Subcutaneous abdominal adipose tissue (tissue), 5 donors: ENCODE measurements around the gene STAM.
"Not testable (repeated sequence)": the region's sequence is repeated elsewhere in the genome, so short reads cannot be mapped to it uniquely, and the experiment has no call there.

ENCODE experiments used
- H3K27ac ChIP-seq: one replicate; pipeline ENCODE4 v1.7.0; 2013; ENCODE audit warnings: low read depth, mild to moderate bottlenecking, inconsistent platforms, low read length, moderate library complexity
- H3K27me3 ChIP-seq, 5 donors: one replicate each; pipeline ENCODE4 v1.7.0; 2013; ENCODE audit warnings: low read length in 5 of 5, inconsistent platforms in 1 of 5; ENCODE audit not compliant: control insufficient read depth in 5 of 5, insufficient read depth in 4 of 5
- H3K36me3 ChIP-seq, 5 donors: one replicate each; pipeline ENCODE4 v1.7.0; 2013; ENCODE audit warnings: low read length in 5 of 5; ENCODE audit not compliant: control insufficient read depth in 5 of 5, insufficient read depth in 5 of 5
- H3K4me1 ChIP-seq, 5 donors: one replicate each; pipeline ENCODE4 v1.7.0; 2013; ENCODE audit warnings: low read length in 5 of 5, mild to moderate bottlenecking in 3 of 5, moderate library complexity in 1 of 5; ENCODE audit not compliant: control insufficient read depth in 5 of 5, insufficient read depth in 5 of 5
- H3K4me3 ChIP-seq, 5 donors: one replicate each; pipeline ENCODE4 v1.7.0; 2013; ENCODE audit warnings: low read length in 5 of 5, low read depth in 1 of 5
- H3K9ac ChIP-seq, 5 donors: one replicate each; pipeline ENCODE4 v1.7.0; 2013; ENCODE audit warnings: low read length in 5 of 5, mild to moderate bottlenecking in 4 of 5, moderate library complexity in 3 of 5
- H3K9me3 ChIP-seq, 5 donors: one replicate each; pipeline ENCODE4 v1.7.0; 2013; ENCODE audit warnings: low read length in 5 of 5; ENCODE audit not compliant: control insufficient read depth in 5 of 5
- donor health status: healthy.
- donor health status: healthy.
- donor health status: healthy.
- donor health status: healthy.
- donor health status: healthy.

The STAM gene

DNA sequence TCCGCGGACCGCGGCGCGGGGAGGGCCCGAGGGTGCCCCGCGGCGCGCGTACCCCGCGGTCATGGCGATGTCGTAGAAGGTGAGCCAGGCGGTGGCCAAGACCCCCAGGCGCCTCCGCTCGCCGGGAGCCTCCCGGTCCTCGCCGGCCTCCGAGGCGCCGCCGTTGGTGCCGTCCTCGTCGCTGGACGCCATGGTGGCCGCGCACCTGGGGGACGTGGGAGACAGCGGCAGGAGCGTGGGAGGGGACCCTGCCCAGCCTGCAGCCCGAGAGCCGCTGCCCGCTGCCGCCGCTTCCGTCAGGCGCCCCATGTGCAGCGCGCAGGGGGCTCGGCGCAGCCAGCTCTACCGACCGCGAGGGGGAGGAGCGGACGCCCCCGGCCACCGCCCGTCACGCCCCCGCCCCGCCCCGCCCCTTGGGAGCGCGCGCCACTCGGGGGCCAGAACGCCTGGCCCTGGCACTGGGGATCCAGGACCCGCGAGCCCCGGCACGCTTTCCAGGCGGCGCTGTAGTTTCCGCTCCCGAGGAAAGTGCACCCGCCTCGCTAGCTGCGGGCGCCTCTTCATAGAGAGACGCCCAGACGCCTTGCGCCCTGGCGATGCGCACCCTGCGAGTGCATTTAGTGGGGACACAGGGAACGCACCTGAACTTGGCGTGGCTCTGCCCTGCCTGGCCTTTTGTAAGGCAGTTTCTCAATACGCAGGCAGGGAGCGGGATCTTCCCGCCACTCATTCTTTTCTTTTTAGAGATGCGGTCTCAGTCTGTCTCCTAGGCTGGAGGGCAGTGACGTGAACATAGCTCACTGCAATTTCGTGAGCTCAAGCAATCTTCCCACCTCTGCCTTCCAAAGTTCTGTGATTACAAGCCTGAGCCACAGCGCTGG lies 26.7 kb upstream of the STAM start, which contains the start of gene HACD1:
HACD1 (minus strand) TSS at position 344 of the 881 bp plus-strand sequence; CDS start at position 309, 35 bp downstream.
- H3K27me3 ChIP-seq = no peaks in the 10 kb centered on the region
- H3K9ac ChIP-seq = peak within 1 kb of the TSS in 4 of 5 donors; percentile 30 to 67 (median 59)
- H3K27ac ChIP-seq = peak within 1 kb of the TSS; percentile 54
- no peaks in the 10 kb centered on the region for H3K36me3 ChIP-seq
- no peaks in the 10 kb centered on the region for H3K9me3 ChIP-seq
- peaks cover 2 to 12% (median 10%) of the 10 kb centered on the region in 5 donors for H3K4me1 ChIP-seq
- H3K4me3 ChIP-seq = peak within 1 kb of the TSS; percentile 70 to 91 (median 80)

DNA sequence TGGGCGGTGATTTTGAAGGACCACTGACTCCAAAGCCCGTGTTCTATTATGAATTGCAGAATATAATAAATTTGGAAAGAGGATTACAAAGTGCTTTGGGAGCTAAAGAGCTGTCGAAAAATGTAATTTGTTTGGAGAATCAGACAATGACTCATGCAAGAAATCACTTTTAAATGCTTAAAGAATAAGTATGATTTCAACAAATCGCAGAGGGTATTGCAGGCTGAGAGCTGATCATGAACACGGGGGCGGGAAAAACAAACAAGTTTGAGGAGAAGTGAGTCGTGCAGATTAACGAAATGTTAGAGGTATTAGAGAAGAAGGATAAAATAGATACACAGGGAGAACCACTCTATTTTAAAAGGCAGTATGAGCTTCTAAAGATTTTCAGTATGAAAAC lies 21.9 kb upstream of the STAM start:
- peaks cover 0 to 7% (median 6%) of the 10 kb centered on the region in 5 donors for H3K4me1 ChIP-seq
- no peaks in the 10 kb centered on the region for H3K36me3 ChIP-seq

DNA sequence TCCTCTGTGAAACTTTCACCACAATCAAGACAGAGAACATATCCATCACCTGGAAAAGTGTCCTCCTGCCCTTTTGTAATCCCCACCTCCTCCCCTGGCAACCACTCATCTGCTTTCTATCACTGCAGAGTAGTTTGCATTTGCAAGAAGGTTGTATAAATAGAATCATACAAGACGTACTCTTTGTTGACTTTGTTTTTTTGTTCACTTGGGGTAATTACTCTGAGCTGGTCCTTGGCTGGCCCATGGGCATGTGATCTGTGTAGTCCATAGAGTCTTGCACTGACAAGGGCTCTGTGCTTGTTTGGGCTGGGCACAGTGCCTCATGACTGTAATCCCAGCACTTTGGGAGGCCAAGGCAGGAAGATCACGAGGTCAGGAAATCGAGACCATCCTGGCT lies 19.0 kb upstream of the STAM start:
- Histone ChIP-seq H3K36me3 (no peaks in the 10 kb centered on the region), H3K9ac (no peak overlapping the region), H3K9me3 (no peaks in the 10 kb centered on the region)

More for the DNA sequence above, 21.9 kb upstream of the STAM start:
- no peak overlapping the region for H3K4me3 ChIP-seq
- no peak overlapping the region for H3K9ac ChIP-seq
- H3K27ac ChIP-seq = no peak overlapping the region
- no peaks in the 10 kb centered on the region for H3K9me3 ChIP-seq
- no peaks in the 10 kb centered on the region for H3K27me3 ChIP-seq

DNA sequence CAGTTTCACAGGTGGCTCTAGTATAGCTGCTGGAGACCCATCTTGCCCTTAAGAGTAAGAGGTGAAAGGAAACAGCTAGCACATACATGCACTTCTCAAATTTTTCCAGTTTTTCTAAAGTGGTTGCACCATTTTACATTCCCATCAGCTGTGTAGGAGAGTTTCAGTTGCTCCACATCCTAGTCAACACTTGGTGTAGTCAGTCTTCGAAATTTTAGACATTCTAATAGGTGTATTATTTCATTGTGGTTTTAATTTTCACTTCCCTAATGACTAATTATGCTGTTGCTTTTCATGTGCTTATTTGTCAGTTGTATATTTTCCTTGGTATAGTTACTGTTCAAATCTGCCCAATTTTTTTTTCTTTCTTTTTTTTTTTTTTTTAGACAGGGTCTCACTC lies 17.3 kb upstream of the STAM start:
- Histone ChIP-seq H3K4me1 (no peaks in the 10 kb centered on the region), H3K9ac (no peak overlapping the region), H3K27me3 (no peaks in the 10 kb centered on the region), H3K4me3 (no peak overlapping the region), H3K27ac (no peak overlapping the region), H3K36me3 (no peaks in the 10 kb centered on the region), H3K9me3 (no peaks in the 10 kb centered on the region)

More for the DNA sequence above, 19.0 kb upstream of the STAM start:
- Histone ChIP-seq H3K27ac (no peak overlapping the region), H3K4me3 (no peak overlapping the region), H3K27me3 (no peaks in the 10 kb centered on the region), H3K4me1 (no peaks in the 10 kb centered on the region)

DNA sequence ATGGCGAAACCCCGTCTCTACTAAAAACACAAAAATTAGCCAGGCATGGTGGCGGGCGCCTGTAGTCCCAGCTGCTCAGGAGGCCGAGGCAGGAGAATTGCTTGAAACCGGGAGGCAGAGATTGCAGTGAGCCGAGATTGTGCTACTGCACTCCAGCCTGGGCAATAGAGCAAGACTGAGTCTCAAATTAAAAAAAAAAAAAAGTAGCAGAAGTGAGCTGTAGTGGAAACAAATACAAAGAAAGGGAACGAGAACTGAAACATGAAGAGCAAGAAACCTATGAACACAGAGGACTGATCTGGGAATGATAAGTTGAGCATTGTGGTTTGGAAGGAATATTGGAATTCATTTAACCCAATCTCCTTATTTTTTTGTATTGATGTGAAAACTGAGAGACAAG lies 11.4 kb upstream of the STAM start:
- H3K9me3 ChIP-seq, H3K4me1 ChIP-seq, H3K4me3 ChIP-seq, H3K9ac ChIP-seq, H3K36me3 ChIP-seq, H3K27ac ChIP-seq, H3K27me3 ChIP-seq: not testable (repeated sequence)

DNA sequence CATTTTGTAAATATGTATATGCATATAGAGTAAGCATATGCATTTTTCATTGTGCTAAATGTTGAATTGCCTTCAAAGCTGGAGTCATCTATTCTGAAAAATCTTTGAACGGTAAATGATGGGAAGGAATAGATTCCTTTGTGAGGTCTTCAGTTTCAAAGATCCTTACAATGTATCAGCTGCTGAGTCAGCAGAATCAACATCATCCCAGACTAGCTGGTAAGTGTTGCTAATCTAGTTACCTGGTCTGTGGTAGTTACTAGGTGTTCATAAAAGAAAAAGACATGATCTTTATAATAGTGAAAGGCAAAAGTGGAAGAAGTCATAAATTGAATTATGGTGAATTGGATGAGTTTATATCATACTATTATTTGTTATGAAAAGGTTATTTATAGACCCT lies 10.6 kb upstream of the STAM start:
- no peak overlapping the region for H3K4me3 ChIP-seq
- H3K4me1 ChIP-seq = no peaks in the 10 kb centered on the region
- H3K36me3 ChIP-seq = no peaks in the 10 kb centered on the region
- H3K27ac ChIP-seq = no peak overlapping the region
- H3K9me3 ChIP-seq = no peaks in the 10 kb centered on the region
- H3K27me3 ChIP-seq = no peaks in the 10 kb centered on the region
- H3K9ac ChIP-seq = no peak overlapping the region

DNA sequence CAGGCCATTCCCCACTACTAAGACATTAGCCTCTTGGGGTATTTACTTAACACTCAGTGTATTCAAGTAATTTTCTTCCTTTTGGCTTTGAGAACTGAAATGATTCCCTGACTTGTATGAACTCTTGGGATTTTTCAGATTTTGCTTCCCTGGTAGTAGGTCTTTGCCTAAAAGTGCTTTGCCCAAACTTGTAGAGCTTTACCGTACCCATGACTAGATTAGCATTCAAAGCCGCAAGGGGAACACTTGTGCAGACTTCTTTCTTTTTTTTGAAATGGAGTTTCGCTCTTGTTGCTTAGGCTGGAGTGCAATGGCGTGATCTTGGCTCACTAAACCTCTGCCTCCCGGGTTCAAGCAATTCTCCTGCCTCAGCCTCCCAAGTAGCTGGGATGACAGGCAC lies 6.1 kb upstream of the STAM start:
- H3K36me3 ChIP-seq = no peaks in the 10 kb centered on the region
- no peak overlapping the region for H3K4me3 ChIP-seq
- H3K4me1 ChIP-seq = peaks cover 0 to 3% (median 1%) of the 10 kb centered on the region in 5 donors
- no peak overlapping the region for H3K27ac ChIP-seq
- H3K27me3 ChIP-seq = no peaks in the 10 kb centered on the region
- peaks cover 0 to 7% (median 3%) of the 10 kb centered on the region in 5 donors for H3K9me3 ChIP-seq
- no peak overlapping the region for H3K9ac ChIP-seq

DNA sequence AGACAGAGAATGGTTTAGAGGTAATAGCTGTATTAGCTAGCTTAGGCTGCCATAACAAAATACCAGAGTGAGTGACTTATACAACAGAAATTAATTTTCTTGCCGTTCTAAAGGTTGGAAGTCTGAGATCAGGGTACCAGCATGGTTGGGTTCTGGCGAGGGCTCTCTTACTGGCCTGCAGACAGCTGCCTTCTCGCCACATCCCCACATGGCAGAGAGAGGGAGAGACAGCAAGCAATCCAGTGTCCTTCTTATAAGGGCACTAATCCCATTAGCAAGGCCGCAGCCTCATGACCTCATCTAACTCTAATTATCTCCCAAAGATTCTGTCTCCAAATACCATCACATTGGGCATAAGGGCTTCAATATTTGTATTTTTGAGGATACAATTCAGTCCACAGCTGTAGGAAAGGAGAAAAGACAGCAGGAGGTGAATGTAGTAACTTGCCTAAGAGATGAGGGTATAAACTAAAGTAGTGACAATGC lies 3.6 kb upstream of the STAM start:
- peaks cover 0 to 7% (median 3%) of the 10 kb centered on the region in 5 donors for H3K9me3 ChIP-seq

DNA sequence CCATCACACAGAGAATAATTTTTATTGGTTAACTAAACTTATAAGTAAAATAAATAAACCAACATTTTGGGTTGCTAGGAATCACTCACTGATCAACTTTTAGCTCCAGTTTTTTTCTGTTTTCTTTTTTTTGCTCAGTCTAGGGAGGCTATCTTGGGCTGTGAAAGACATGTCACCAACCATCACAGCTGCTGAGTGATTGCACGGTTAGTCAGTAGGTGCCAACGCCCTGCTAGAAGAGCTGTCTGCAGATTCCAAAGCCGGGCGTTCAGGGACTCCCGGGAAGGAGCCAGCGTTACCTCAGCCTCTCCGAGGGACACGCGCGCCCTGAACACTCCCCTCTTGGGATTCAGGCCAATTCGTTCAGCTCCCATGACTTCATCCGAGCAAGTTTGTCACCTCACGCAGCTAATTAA lies 604 bp upstream of the STAM start:
- peak overlapping the region; percentile 100 for H3K27ac ChIP-seq
- H3K9ac ChIP-seq = peak overlapping the region; percentile 89 to 100 (median 99)
- peaks cover 2 to 41% (median 40%) of the 10 kb centered on the region in 5 donors for H3K4me1 ChIP-seq
- H3K9me3 ChIP-seq = peaks cover 0 to 7% (median 3%) of the 10 kb centered on the region in 5 donors
- H3K27me3 ChIP-seq = no peaks in the 10 kb centered on the region
- H3K36me3 ChIP-seq = no peaks in the 10 kb centered on the region
- peak overlapping the region; percentile 84 to 99 (median 94) for H3K4me3 ChIP-seq

More for the DNA sequence above, 3.6 kb upstream of the STAM start:
- Histone ChIP-seq H3K4me1 (peaks cover 0 to 21% (median 17%) of the 10 kb centered on the region in 5 donors), H3K36me3 (no peaks in the 10 kb centered on the region), H3K27me3 (no peaks in the 10 kb centered on the region), H3K27ac (no peak overlapping the region), H3K4me3 (no peak overlapping the region), H3K9ac (no peak overlapping the region)

DNA sequence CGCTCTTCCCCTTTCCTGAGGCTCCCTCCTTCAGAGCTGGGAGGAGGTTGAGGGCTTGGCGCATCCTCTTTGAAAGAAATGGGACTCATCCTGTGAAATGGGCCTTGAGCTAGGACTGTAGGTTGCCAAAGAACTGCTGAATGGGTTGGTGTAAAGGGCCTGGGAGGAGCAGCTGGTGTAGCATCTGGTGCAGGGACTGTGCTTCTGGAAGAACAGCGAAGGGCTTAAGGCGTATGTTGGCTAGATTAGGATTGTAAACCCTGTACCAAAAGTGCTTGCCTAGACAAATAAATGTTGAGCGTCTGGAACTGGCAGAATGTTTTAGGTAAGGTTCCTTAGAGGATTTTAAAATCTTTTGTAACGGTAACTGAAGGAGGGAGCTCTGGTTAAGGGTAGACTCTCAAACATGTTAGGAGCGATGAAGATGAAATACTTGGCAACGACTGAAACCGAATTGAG lies 563 bp downstream of the STAM start:
- Histone ChIP-seq H3K36me3 (no peaks in the 10 kb centered on the region), H3K9me3 (peaks cover 0 to 7% (median 3%) of the 10 kb centered on the region in 5 donors), H3K4me3 (peak overlapping the region; percentile 84 to 99 (median 94)), H3K27ac (peak overlapping the region; percentile 100), H3K9ac (peak overlapping the region; percentile 89 to 100 (median 99)), H3K4me1 (peaks cover 2 to 42% (median 40%) of the 10 kb centered on the region in 5 donors), H3K27me3 (no peaks in the 10 kb centered on the region)
